Measurements from ENCODE around the gene RAD51B.

- TF ChIP-seq POLR2AphosphoS5 (IDR thresholded peaks at IDR 0.05; ENCODE audit: insufficient read depth in 1 of 2, low read depth in 1 of 2) (no peak), CTCF (IDR thresholded peaks at IDR 0.05) (no peak), POLR2A (IDR thresholded peaks at IDR 0.05) (no peak)
These were observed 666.6 kb downstream of the RAD51B start for GRCh38 chr14:68486033-68486732.

All from vagina (tissue), 2 donors.